Measurements from ENCODE around the gene TNNI3K. TPM values are rescaled to one million over a fixed set of nuclear protein-coding genes. Genes with fewer than 3 reads are reported as not detected.

The TNNI3K gene
- total RNA-seq, 1 experiment from 2014 or later: not detected

GRCh38 chr1:74453277-74453676, 218.1 kb downstream of the TNNI3K start:
- POLR2A ChIA-PET (ENCODE audit: low non-redundant PET): no interaction called here
- no TSS peak for BruUV-seq (replicated peaks)
- no peaks in the 10 kb centered on the region for H3K36me3 ChIP-seq (ENCODE audit: insufficient read depth, low read length, poor library complexity, severe bottlenecking)
- no peaks in the 10 kb centered on the region for H3K4me1 ChIP-seq (ENCODE audit: insufficient read depth, low read length, poor library complexity, severe bottlenecking)
- no peak for DNase-seq (ENCODE audit: low spot score)
- H3K9me3 ChIP-seq (ENCODE audit: low read depth, low read length, poor library complexity, severe bottlenecking): no peaks in the 10 kb centered on the region
- intact Hi-C loops (cut with micrococcal nuclease; ENCODE audit: unreplicated experiment): loop anchor here (2.0 kb wide), 1 partner anchor 50 kb away; no protein-coding TSS in a partner anchor
- CTCF ChIA-PET: no interaction called here
- no peak for TF ChIP-seq EZH2 (IDR thresholded peaks at IDR 0.05; ENCODE audit: borderline replicate concordance, low read depth, low read length, poor library complexity, severe bottlenecking)
- TF ChIP-seq CTCF (conservative IDR thresholded peaks at IDR 0.05; ENCODE audit: low read depth, low read length): no peak
- no peaks in the 10 kb centered on the region for H3K27me3 ChIP-seq (replicated peaks; ENCODE audit: insufficient read depth, low read depth, low read length, poor library complexity)
- H3K27ac ChIP-seq (ENCODE audit: low read depth, low read length, poor library complexity, severe bottlenecking): no peak overlapping the region
- H3K4me3 ChIP-seq (ENCODE audit: low read depth, low read length, poor library complexity, severe bottlenecking): no peak overlapping the region

- ChIA-PET POLR2A (ENCODE audit: low non-redundant PET) (no interaction called here), CTCF (no interaction called here)
- Histone ChIP-seq H3K4me1 (ENCODE audit: insufficient read depth, low read length, poor library complexity, severe bottlenecking) (no peaks in the 10 kb centered on the region), H3K27me3 (replicated peaks; ENCODE audit: insufficient read depth, low read depth, low read length, poor library complexity) (no peaks in the 10 kb centered on the region), H3K4me3 (ENCODE audit: low read depth, low read length, poor library complexity, severe bottlenecking) (no peak overlapping the region), H3K9me3 (ENCODE audit: low read depth, low read length, poor library complexity, severe bottlenecking) (no peaks in the 10 kb centered on the region), H3K36me3 (ENCODE audit: insufficient read depth, low read length, poor library complexity, severe bottlenecking) (no peaks in the 10 kb centered on the region), H3K27ac (ENCODE audit: low read depth, low read length, poor library complexity, severe bottlenecking) (no peak overlapping the region)
- intact Hi-C loops (cut with micrococcal nuclease; ENCODE audit: unreplicated experiment): no loop called here
- no peak for DNase-seq (ENCODE audit: low spot score)
- TF ChIP-seq CTCF (conservative IDR thresholded peaks at IDR 0.05; ENCODE audit: low read depth, low read length) (no peak), EZH2 (IDR thresholded peaks at IDR 0.05; ENCODE audit: borderline replicate concordance, low read depth, low read length, poor library complexity, severe bottlenecking) (no peak)
- no TSS peak for BruUV-seq (replicated peaks)
These were observed 220.2 kb downstream of the TNNI3K start for GRCh38 chr1:74455390-74455789.

GRCh38 chr1:74457253-74457652, 222.1 kb downstream of the TNNI3K start:
- Histone ChIP-seq H3K27ac (ENCODE audit: low read depth, low read length, poor library complexity, severe bottlenecking) (no peak overlapping the region), H3K9me3 (ENCODE audit: low read depth, low read length, poor library complexity, severe bottlenecking) (no peaks in the 10 kb centered on the region), H3K4me3 (ENCODE audit: low read depth, low read length, poor library complexity, severe bottlenecking) (no peak overlapping the region), H3K36me3 (ENCODE audit: insufficient read depth, low read length, poor library complexity, severe bottlenecking) (no peaks in the 10 kb centered on the region), H3K27me3 (replicated peaks; ENCODE audit: insufficient read depth, low read depth, low read length, poor library complexity) (no peaks in the 10 kb centered on the region), H3K4me1 (ENCODE audit: insufficient read depth, low read length, poor library complexity, severe bottlenecking) (no peaks in the 10 kb centered on the region)
- BruUV-seq (replicated peaks): no TSS peak
- intact Hi-C loops (cut with micrococcal nuclease; ENCODE audit: unreplicated experiment): no loop called here
- ChIA-PET POLR2A (ENCODE audit: low non-redundant PET) (no interaction called here), CTCF (no interaction called here)
- TF ChIP-seq CTCF (conservative IDR thresholded peaks at IDR 0.05; ENCODE audit: low read depth, low read length): no peak
- no peak for TF ChIP-seq EZH2 (IDR thresholded peaks at IDR 0.05; ENCODE audit: borderline replicate concordance, low read depth, low read length, poor library complexity, severe bottlenecking)
- no peak for DNase-seq (ENCODE audit: low spot score)
